GM23248 (cell line): ENCODE measurements around the gene TSTD2. TPM values are rescaled to one million over a fixed set of nuclear protein-coding genes. Genes with fewer than 3 reads are reported as not detected.
A peak's percentile ranks its signal among the peaks of the same experiment; 100 is the strongest.

Source experiments
- DNase-seq: peaks from one replicate; pipeline ENCODE4 v3.0.0-alpha.2; 2015
- H2AFZ ChIP-seq: fragments of 200-600 bp; sonication (generic); 2 replicates; pipeline ENCODE4 v1.6.1; 2016; ENCODE audit warnings: antibody characterized with exemption
- H3F3A ChIP-seq: fragments of 200-600 bp; sonication (generic); 2 replicates; pipeline ENCODE4 v1.6.1; 2016; ENCODE audit warnings: mild to moderate bottlenecking, antibody characterized with exemption, mixed run types; ENCODE audit not compliant: insufficient read depth
- H3K27ac ChIP-seq: fragments of 200-600 bp; sonication (generic); 2 replicates; pipeline ENCODE4 v1.5.1; 2016; ENCODE audit warnings: mild to moderate bottlenecking
- H3K27me3 ChIP-seq: fragments of 200-600 bp; sonication (generic); replicated peaks from 2 replicates; pipeline ENCODE4 v1.6.1; 2016; ENCODE audit warnings: mild to moderate bottlenecking; ENCODE audit not compliant: insufficient read depth
- H3K36me3 ChIP-seq: fragments of 200-600 bp; sonication (generic); 2 replicates; pipeline ENCODE4 v1.6.1; 2016; ENCODE audit warnings: low read depth, mild to moderate bottlenecking
- H3K4me1 ChIP-seq: fragments of 200-600 bp; sonication (generic); 2 replicates; pipeline ENCODE4 v1.6.1; 2016; ENCODE audit warnings: mild to moderate bottlenecking; ENCODE audit not compliant: insufficient read depth
- H3K4me2 ChIP-seq: fragments of 200-600 bp; sonication (generic); one replicate; pipeline ENCODE4 v1.6.1; 2016; ENCODE audit warnings: mild to moderate bottlenecking; ENCODE audit not compliant: unreplicated experiment
- H3K4me3 ChIP-seq: fragments of 200-600 bp; sonication (generic); 2 replicates; pipeline ENCODE4 v1.5.1; 2016; ENCODE audit warnings: mild to moderate bottlenecking
- H3K79me2 ChIP-seq: fragments of 200-600 bp; sonication (generic); 2 replicates; pipeline ENCODE4 v1.6.1; 2016; ENCODE audit warnings: mild to moderate bottlenecking; ENCODE audit not compliant: insufficient read depth
- H3K9ac ChIP-seq: fragments of 200-600 bp; sonication (generic); 2 replicates; pipeline ENCODE4 v1.6.1; 2016; ENCODE audit warnings: mild to moderate bottlenecking
- H3K9me2 ChIP-seq: fragments of 200-600 bp; sonication (generic); 2 replicates; pipeline ENCODE4 v1.6.1; 2016; ENCODE audit warnings: mixed run types, mild to moderate bottlenecking, moderate library complexity; ENCODE audit not compliant: insufficient read depth
- H3K9me3 ChIP-seq: fragments of 200-600 bp; sonication (generic); one replicate; pipeline ENCODE4 v1.6.1; 2017; ENCODE audit warnings: low read depth
- H4K20me1 ChIP-seq: fragments of 200-600 bp; sonication (generic); 2 replicates; pipeline ENCODE4 v1.6.0; 2016; ENCODE audit not compliant: insufficient read depth
- EZH2 ChIP-seq: fragments of 200-600 bp; sonication (generic); IDR thresholded peaks from 2 replicates; pipeline ENCODE4 v1.6.1; 2018; ENCODE audit warnings: antibody characterized with exemption, mild to moderate bottlenecking; ENCODE audit not compliant: insufficient read depth, poor library complexity, severe bottlenecking
- EZH2phosphoT487 ChIP-seq: fragments of 200-600 bp; sonication (generic); IDR thresholded peaks from 2 replicates; pipeline ENCODE4 v1.6.1; 2018; ENCODE audit warnings: antibody characterized with exemption, moderate library complexity, mild to moderate bottlenecking, low read depth; ENCODE audit not compliant: insufficient read depth
- WGBS, 2 experiments: methylation state at CpG; one replicate each; pipeline ENCODE4 v1.1.6; 2015 to 2017; ENCODE audit warnings: low lambda C conversion rate in 2 of 2, low coverage in 1 of 2; ENCODE audit errors: missing lambda C conversion rate in 2 of 2; 5-methylcytosine and 5-hydroxymethylcytosine counted together
- in situ Hi-C: fragments of 300-500 bp; cut with MboI; formaldehyde crosslinking; loops from 2 replicates; pipeline ENCODE4 v1.15.0; 2020
- polyA plus RNA-seq: library from polyadenylated mRNA; unstranded; fragments of >200 nt; fragmentation: Nextera tagmentation; extraction: Ambion mirVana; gene quantifications from 2 replicates; pipeline ENCODE4 v1.2.1, GENCODE V29; 2016
- total RNA-seq: library from RNA; depleted of rRNA; stranded (reverse); fragments of >200 nt; shearing (Covaris generic); gene quantifications from 2 replicates; pipeline ENCODE4 v1.2.3, GENCODE V29; 2014

The TSTD2 gene
- total and polyA plus RNA-seq, 2 experiments from 2014 or later, result 7.6 to 13.9 TPM

DNA sequence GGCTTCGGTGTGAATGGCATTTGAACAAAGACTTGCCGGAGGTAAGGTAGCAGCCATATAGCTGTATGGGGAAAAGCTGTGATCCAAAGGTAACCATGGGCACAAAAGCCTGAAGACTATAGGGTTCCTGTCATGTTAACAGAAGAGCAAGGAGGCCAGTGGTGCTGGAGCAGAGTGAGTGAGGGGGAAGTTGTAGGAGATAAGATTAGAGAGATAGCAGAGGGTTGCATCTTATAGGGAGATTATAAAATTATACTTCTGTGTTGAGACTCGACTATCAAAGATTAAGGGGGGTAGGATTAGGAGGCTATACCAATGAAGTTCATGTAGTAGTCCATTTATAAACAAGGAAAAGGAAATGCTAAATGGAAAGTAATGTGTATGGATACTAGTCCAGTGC lies 3.7 kb upstream of the TSTD2 start:
- Histone ChIP-seq H3F3A (peaks cover 23% of the 10 kb centered on the region), H3K79me2 (peaks cover 83% of the 10 kb centered on the region), H3K4me1 (peaks cover 33% of the 10 kb centered on the region), H3K36me3 (peaks cover 8% of the 10 kb centered on the region), H3K4me2 (no peak overlapping the region), H4K20me1 (peaks cover 3% of the 10 kb centered on the region; the same call in 1 of the 2 replicates), H2AFZ (no peak overlapping the region), H3K9me3 (no peaks in the 10 kb centered on the region), H3K27ac (no peak overlapping the region), H3K9ac (no peak overlapping the region), H3K9me2 (no peaks in the 10 kb centered on the region), H3K27me3 (no peaks in the 10 kb centered on the region), H3K4me3 (no peak overlapping the region)
- TF ChIP-seq EZH2phosphoT487, result no peak
- TF ChIP-seq EZH2, result no peak
- DNase-seq, result no peak
- in situ Hi-C loops, result no loop called here
- WGBS, 2 experiments, result 68 to 71% methylated on average over 3 of the region's 3 CpGs

DNA sequence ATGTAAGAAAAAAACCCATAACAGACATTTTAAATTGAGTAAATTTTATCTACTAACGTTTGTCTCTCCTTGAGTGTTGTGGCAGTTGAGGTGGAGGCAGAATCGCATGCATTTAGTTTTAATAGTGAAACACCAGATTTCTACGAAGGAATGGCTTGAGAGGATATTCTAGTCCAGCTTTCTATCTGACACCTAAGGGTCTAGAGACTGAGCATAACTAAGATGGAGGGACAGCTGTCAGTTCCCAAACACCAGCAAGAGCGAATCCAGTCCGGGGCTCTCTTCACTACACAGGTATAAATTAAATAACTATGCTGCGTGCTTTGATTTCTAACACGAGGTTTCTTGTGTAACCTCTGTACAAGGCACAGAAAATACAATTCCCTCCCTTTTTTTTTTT lies 1.9 kb upstream of the TSTD2 start:
- peaks cover 3% of the 10 kb centered on the region; the same call in 1 of the 2 replicates for H4K20me1 ChIP-seq
- TF ChIP-seq EZH2 (no peak), EZH2phosphoT487 (no peak)
- peaks cover 83% of the 10 kb centered on the region for H3K79me2 ChIP-seq
- no peak for DNase-seq
- WGBS, 2 experiments, result 64 to 65% methylated on average over 7 of the region's 7 CpGs
- H3K27ac ChIP-seq, result peak overlapping the region; percentile 98
- no peaks in the 10 kb centered on the region for H3K27me3 ChIP-seq
- peak overlapping the region; percentile 97 for H3K4me3 ChIP-seq
- peaks cover 28% of the 10 kb centered on the region for H3F3A ChIP-seq
- no peaks in the 10 kb centered on the region for H3K9me2 ChIP-seq
- no peaks in the 10 kb centered on the region for H3K9me3 ChIP-seq
- H3K36me3 ChIP-seq, result no peaks in the 10 kb centered on the region; the same call in 1 of the 2 replicates
- in situ Hi-C loops, result no loop called here
- peaks cover 39% of the 10 kb centered on the region for H3K4me1 ChIP-seq
- H3K4me2 ChIP-seq, result peak overlapping the region; percentile 99
- H2AFZ ChIP-seq, result peak overlapping the region; percentile 85; the same call in 1 of the 2 replicates
- H3K9ac ChIP-seq, result peak overlapping the region; percentile 94

DNA sequence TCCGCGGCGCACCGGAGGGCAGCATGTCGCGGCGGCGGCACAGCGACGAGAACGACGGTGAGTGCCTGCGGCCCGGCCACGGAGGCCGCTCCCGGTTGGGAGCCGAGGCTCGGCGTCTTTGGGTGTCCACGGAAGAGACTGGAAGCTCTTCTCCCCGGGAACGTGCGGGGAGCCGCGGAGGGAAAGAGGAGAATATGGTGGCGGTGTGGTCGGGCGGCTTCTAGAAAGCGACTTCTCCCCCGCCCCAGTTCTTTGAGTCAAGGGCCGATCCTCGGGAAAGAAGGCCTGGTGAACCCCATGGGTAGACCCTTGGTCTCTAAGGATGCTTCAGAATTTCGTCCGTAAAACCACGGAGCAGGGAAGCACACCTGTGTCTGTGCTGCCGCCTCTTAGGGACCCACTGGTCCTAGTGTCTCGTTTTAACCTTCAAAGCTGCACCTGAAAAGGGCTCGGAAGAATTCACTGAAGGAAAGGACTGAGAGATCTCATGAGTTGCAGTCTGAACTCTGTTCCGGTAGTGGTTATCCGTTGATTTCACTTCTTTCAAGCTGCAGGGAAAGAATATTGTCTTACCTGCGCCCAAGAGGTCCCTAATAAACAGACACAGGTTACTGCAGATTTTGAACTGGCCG lies 807 bp upstream of the TSTD2 start:
- no peaks in the 10 kb centered on the region for H3K9me2 ChIP-seq
- peaks cover 83% of the 10 kb centered on the region for H3K79me2 ChIP-seq
- H3K9me3 ChIP-seq, result no peaks in the 10 kb centered on the region
- H3K27me3 ChIP-seq, result no peaks in the 10 kb centered on the region
- H3K36me3 ChIP-seq, result no peaks in the 10 kb centered on the region; the same call in 1 of the 2 replicates
- 1% methylated on average over 43 of the region's 43 CpGs for WGBS, 2 experiments
- H3K4me2 ChIP-seq, result peak overlapping the region; percentile 99
- H3K4me1 ChIP-seq, result peaks cover 39% of the 10 kb centered on the region
- DNase-seq, result peak; percentile 35
- H3K4me3 ChIP-seq, result peak overlapping the region; percentile 97
- H3K9ac ChIP-seq, result peak overlapping the region; percentile 94
- TF ChIP-seq EZH2, result no peak
- TF ChIP-seq EZH2phosphoT487, result no peak
- H3F3A ChIP-seq, result peaks cover 28% of the 10 kb centered on the region
- peak overlapping the region; percentile 98 for H3K27ac ChIP-seq
- H2AFZ ChIP-seq, result peak overlapping the region; percentile 85
- H4K20me1 ChIP-seq, result peaks cover 3% of the 10 kb centered on the region; the same call in 1 of the 2 replicates
- in situ Hi-C loops, result no loop called here

DNA sequence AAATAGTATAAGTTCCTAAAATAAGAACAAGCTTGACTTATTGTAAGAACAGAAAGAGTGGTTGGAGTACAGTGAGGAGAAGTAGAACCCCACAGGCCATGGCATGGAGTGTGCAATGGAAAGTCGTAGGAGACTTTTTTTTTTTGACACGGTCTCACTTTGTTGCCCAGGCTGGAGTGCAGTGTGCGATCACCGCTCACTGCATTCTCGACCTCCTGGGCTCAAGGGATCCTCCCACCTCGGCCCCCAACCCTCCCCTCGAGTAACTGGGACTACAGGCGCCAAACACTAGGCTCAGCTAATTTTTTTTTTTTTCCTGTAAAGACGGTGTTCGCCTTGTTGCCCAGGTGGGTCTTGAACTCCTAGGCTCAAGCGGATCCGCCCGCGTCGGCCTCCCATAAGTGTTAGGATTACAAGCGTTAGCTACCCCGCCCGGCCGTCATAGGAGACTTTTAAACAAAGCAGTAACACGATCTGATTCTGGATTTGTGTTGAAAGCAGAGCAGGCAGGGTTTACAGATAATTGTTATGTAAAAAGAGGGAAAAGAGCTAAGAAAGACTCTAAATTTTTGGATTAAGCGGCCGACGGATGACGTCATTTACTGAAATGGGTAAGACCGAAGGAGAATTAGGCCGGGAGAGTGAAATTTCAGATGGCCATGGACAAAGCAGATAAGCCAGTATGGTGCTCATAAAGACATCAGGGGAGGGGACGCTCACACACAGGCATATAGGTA lies 752 bp downstream of the TSTD2 start:
- Histone ChIP-seq H3K4me1 (peaks cover 38% of the 10 kb centered on the region), H3K27ac (peak overlapping the region; percentile 98), H3K9ac (peak overlapping the region; percentile 94), H3K79me2 (peaks cover 83% of the 10 kb centered on the region), H3K36me3 (no peaks in the 10 kb centered on the region), H3K4me3 (peak overlapping the region; percentile 97), H3K9me2 (no peaks in the 10 kb centered on the region), H3F3A (peaks cover 28% of the 10 kb centered on the region), H3K9me3 (no peaks in the 10 kb centered on the region), H3K27me3 (no peaks in the 10 kb centered on the region), H3K4me2 (peak overlapping the region; percentile 99), H2AFZ (peak overlapping the region; percentile 85), H4K20me1 (no peaks in the 10 kb centered on the region; the same call in 1 of the 2 replicates)
- TF ChIP-seq EZH2phosphoT487, result no peak
- TF ChIP-seq EZH2, result no peak
- peak; percentile 88 for DNase-seq
- in situ Hi-C loops, result no loop called here
- 2% methylated on average over 27 of the region's 27 CpGs for WGBS, 2 experiments
